Uterus (tissue), 4 donors: ENCODE data around the gene HEATR5A. TPM values are rescaled to one million over a fixed set of nuclear protein-coding genes. Genes with fewer than 3 reads are reported as not detected.

Experiments
- DNase-seq, 2 donors: peaks; one replicate each; pipeline ENCODE4 v3.0.0-alpha.2; 2019 to 2020
- H3K27ac ChIP-seq, 2 donors: fragments of 200-600 bp; sonication (generic); 1 replicate in 1 of 2; 2 replicates in 1 of 2; pipeline ENCODE4 v1.5.1; 2016 to 2018
- H3K27me3 ChIP-seq, 2 donors: fragments of 200-600 bp; sonication (generic); one replicate each; pipeline ENCODE4 v1.5.1; 2018 to 2019; ENCODE audit warnings: control low read depth in 1 of 2
- H3K36me3 ChIP-seq, 2 donors: fragments of 200-600 bp; sonication (generic); one replicate each; pipeline ENCODE4 v1.5.1; 2019; ENCODE audit warnings: control low read depth in 1 of 2
- H3K4me1 ChIP-seq, 2 donors: fragments of 200-600 bp; sonication (generic); one replicate each; pipeline ENCODE4 v1.5.1; 2018 to 2019; ENCODE audit warnings: control low read depth in 1 of 2
- H3K4me3 ChIP-seq, 2 donors: fragments of 200-600 bp; sonication (generic); 1 replicate in 1 of 2; 2 replicates in 1 of 2; pipeline ENCODE4 v1.5.1; 2018 to 2019; ENCODE audit warnings: mild to moderate bottlenecking in 1 of 2
- H3K9me3 ChIP-seq, 2 donors: fragments of 200-600 bp; sonication (generic); one replicate each; pipeline ENCODE4 v1.5.1; 2019; ENCODE audit warnings: control low read depth in 1 of 2
- CTCF ChIP-seq, 4 experiments: fragments of 200-600 bp in 2 of 4; fragments of 450-650 bp in 2 of 4; sonication (generic) in 2 of 4; IDR thresholded peaks; one replicate each; pipeline ENCODE4 v1.5.1; 2016 to 2019; ENCODE audit warnings: antibody characterized with exemption in 4 of 4, mild to moderate bottlenecking in 2 of 4, moderate library complexity in 1 of 4
- POLR2A ChIP-seq, 2 donors: fragments of 450-650 bp; IDR thresholded peaks; one replicate each; pipeline ENCODE4 v1.6.1; 2016; ENCODE audit warnings: antibody characterized with exemption in 2 of 2, mild to moderate bottlenecking in 1 of 2, moderate library complexity in 1 of 2
- intact Hi-C: fragments of 100-400 bp; cut with DNase I; formaldehyde crosslinking; loops from one replicate; pipeline ENCODE4 v1.15.1; 2023; ENCODE audit warnings: low total_unique reads
- total RNA-seq, 4 donors: library from RNA; depleted of rRNA in 3 of 4; stranded (reverse); fragments of >200 nt in 3 of 4; gene quantifications; one replicate each; pipeline versions ENCODE4 v1.1.0 to v1.2.4, GENCODE V29; 2014 to 2023
- donor health status: DM: yes; HTN: yes; CAD: no.

The HEATR5A gene
- total RNA-seq, 4 donors from 2014 or later = 14.6 to 56.8 (median 38.8) TPM

GRCh38 chr14:31457665-31458659 lies 37.6 kb upstream of the HEATR5A start:
- intact Hi-C loops = no loop called here
- DNase-seq = no peak
- Histone ChIP-seq H3K9me3 (no peaks in the 10 kb centered on the region), H3K36me3 (no peaks in the 10 kb centered on the region), H3K27me3 (no peaks in the 10 kb centered on the region), H3K4me1 (peaks cover 0 to 7% of the 10 kb centered on the region in 2 donors), H3K27ac (peak overlapping the region; percentile 90 to 92), H3K4me3 (peak overlapping the region; percentile 73 to 78)
- TF ChIP-seq POLR2A (IDR thresholded peaks at IDR 0.05) (no peak), CTCF (IDR thresholded peaks at IDR 0.05) (no peak)

- Histone ChIP-seq H3K4me3 (peak within 1 kb of the TSS; percentile 73 to 78), H3K4me1 (peaks cover 0 to 7% of the 10 kb centered on the region in 2 donors), H3K27ac (peak within 1 kb of the TSS; percentile 90 to 92), H3K27me3 (no peaks in the 10 kb centered on the region), H3K9me3 (no peaks in the 10 kb centered on the region), H3K36me3 (no peaks in the 10 kb centered on the region)
- intact Hi-C loops = no loop called here
- DNase-seq = peak; percentile 93 to 95
- TF ChIP-seq POLR2A (IDR thresholded peaks at IDR 0.05) = peak; percentile 81 to 87
- peak in 1 of 4 experiments; percentile 17 for TF ChIP-seq CTCF (IDR thresholded peaks at IDR 0.05)
These were observed 36.7 kb upstream of the HEATR5A start, which contains the start of gene DTD2 for GRCh38 chr14:31456841-31457664. Gene DTD2 (minus strand): TSS chr14:31457506. CDS start chr14:31457393, 113 bp downstream.

GRCh38 chr14:31449971-31450610 lies 29.7 kb upstream of the HEATR5A start:
- no peak overlapping the region for H3K4me3 ChIP-seq
- DNase-seq = no peak
- no peak overlapping the region for H3K27ac ChIP-seq
- H3K27me3 ChIP-seq = no peaks in the 10 kb centered on the region
- intact Hi-C loops = no loop called here
- no peaks in the 10 kb centered on the region for H3K9me3 ChIP-seq
- no peaks in the 10 kb centered on the region for H3K4me1 ChIP-seq
- H3K36me3 ChIP-seq = no peaks in the 10 kb centered on the region
- TF ChIP-seq CTCF (IDR thresholded peaks at IDR 0.05) (peak; percentile 35 to 52 (median 41)), POLR2A (IDR thresholded peaks at IDR 0.05) (no peak)

- Histone ChIP-seq H3K36me3 (no peaks in the 10 kb centered on the region), H3K4me3 (no peak overlapping the region), H3K4me1 (no peaks in the 10 kb centered on the region), H3K27ac (no peak overlapping the region), H3K27me3 (no peaks in the 10 kb centered on the region), H3K9me3 (no peaks in the 10 kb centered on the region)
- no peak for DNase-seq
- TF ChIP-seq CTCF (IDR thresholded peaks at IDR 0.05) (no peak), POLR2A (IDR thresholded peaks at IDR 0.05) (no peak)
- intact Hi-C loops = no loop called here
These were observed 28.8 kb upstream of the HEATR5A start for GRCh38 chr14:31449136-31449535.
